ENCODE data around the gene KRTAP4-5.
"Not testable (repeated sequence)": the region's sequence is repeated elsewhere in the genome, so short reads cannot be mapped to it uniquely, and the experiment has no call there.

KRTAP4-5 gene

DNA sequence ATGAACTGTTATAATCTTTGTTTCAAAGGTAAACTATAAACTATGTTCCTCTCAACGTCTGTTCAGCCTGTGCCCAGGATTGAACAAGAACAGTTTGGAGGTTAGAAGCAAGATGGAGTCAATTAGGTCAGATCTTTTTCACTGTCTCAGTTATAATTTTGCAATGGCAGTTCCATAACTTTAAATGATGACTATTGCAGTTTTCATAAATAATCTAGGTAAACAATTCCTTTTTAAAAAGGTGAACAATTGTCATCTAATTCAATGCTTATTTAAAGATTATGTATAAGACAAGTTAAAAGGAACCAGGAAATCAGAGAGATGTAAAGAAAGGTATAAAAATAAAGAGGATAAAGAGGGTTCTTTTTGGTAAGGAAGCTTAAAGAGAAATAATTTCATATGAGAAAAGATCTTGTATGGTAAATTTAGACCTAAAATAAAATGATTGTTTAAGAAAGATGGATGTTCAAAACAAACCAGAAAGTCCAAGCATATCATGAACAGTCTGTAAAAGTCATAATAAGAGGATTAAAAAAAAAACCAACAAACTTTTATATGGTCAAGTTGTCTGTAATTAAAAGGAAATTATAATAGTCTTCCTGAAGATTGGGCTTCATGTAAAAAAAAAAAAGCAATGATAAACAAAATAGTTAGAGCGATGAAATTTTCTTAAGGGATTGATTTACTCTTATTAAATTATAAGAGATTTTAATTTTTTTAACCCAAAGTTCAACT is 38.3 kb downstream of the KRTAP4-5 start:
- Histone ChIP-seq H3K4me3 (no peak overlapping the region), H3K27me3 (ENCODE audit: low read depth) (no peaks in the 10 kb centered on the region), H3K9me3 (no peaks in the 10 kb centered on the region; the same call in 1 of the 2 replicates), H3K4me1 (no peaks in the 10 kb centered on the region), H3K36me3 (replicated peaks) (no peaks in the 10 kb centered on the region)
- in situ Hi-C loops (cut with MboI; ENCODE audit: low sequenced_read_pairs): no loop called here
- DNase-seq (ENCODE audit: low spot score in 2 of 2): no peak

DNA sequence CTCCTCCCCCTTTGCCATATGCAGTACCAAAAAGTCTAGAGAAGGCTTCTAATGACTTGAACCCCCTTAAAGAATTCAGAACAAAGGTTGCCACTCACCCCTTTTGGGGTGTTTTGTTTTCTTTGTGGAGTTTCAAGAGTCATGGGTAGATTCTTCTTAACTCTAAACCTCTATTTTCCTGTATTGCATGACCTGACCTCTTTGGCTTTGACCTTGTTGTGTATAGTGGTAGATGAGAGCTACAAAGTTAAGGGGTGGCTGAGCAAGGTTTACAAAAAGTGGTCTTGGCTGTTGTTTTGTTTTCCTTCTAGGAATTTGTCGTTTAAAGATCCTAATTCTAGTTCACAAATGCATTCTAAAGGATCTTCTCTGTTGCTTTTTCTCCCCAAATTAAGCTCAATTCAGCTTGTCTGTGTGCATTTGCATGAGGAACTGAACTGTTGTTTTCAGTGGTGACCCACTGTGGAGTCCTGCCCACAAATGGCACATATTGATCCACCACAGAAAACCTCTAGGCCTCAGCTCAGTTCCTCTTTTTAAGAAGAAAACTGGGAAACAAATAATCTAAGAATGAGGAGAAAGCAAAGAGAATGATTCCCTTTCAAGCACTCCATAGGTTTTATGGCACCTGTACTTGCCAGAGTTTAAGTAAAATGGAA is 40.8 kb downstream of the KRTAP4-5 start:
- H3K4me3 ChIP-seq; H3K36me3 ChIP-seq (replicated peaks); H3K4me1 ChIP-seq; H3K9me3 ChIP-seq; in situ Hi-C loops (cut with MboI; ENCODE audit: low sequenced_read_pairs); DNase-seq (ENCODE audit: low spot score in 2 of 2); H3K27me3 ChIP-seq (ENCODE audit: low read depth): not testable (repeated sequence)

GRCh38 chr17:41107941-41108450 is 41.6 kb downstream of the KRTAP4-5 start:
- Histone ChIP-seq H3K4me3 (no peak overlapping the region), H3K9me3 (no peaks in the 10 kb centered on the region; the same call in 1 of the 2 replicates), H3K36me3 (replicated peaks) (no peaks in the 10 kb centered on the region), H3K4me1 (no peaks in the 10 kb centered on the region), H3K27me3 (ENCODE audit: low read depth) (no peaks in the 10 kb centered on the region)
- in situ Hi-C loops (cut with MboI; ENCODE audit: low sequenced_read_pairs): no loop called here
- no peak for DNase-seq (ENCODE audit: low spot score in 2 of 2)

DNA sequence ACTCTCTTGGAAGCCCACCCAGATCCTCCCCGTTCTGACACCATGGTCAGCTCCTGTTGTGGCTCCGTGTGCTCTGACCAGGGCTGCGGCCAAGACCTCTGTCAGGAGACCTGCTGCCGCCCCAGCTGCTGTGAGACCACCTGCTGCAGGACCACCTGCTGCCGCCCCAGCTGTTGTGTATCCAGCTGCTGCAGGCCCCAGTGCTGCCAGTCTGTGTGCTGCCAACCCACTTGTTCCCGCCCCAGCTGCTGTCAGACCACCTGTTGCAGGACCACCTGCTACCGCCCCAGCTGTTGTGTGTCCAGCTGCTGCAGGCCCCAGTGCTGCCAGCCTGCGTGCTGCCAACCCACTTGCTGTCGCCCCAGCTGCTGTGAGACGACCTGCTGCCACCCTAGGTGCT is 44.3 kb downstream of the KRTAP4-5 start, which contains the start of gene KRTAP4-9:
Gene KRTAP4-9, plus strand, starts transcription at position 43 of the 400 bp plus-strand sequence. Its CDS starts 0 bp downstream, at position 43.
- H3K27me3 ChIP-seq (ENCODE audit: low read depth); H3K4me3 ChIP-seq; H3K4me1 ChIP-seq; DNase-seq (ENCODE audit: low spot score in 2 of 2); H3K9me3 ChIP-seq; H3K36me3 ChIP-seq (replicated peaks); in situ Hi-C loops (cut with MboI; ENCODE audit: low sequenced_read_pairs): not testable (repeated sequence)

DNA sequence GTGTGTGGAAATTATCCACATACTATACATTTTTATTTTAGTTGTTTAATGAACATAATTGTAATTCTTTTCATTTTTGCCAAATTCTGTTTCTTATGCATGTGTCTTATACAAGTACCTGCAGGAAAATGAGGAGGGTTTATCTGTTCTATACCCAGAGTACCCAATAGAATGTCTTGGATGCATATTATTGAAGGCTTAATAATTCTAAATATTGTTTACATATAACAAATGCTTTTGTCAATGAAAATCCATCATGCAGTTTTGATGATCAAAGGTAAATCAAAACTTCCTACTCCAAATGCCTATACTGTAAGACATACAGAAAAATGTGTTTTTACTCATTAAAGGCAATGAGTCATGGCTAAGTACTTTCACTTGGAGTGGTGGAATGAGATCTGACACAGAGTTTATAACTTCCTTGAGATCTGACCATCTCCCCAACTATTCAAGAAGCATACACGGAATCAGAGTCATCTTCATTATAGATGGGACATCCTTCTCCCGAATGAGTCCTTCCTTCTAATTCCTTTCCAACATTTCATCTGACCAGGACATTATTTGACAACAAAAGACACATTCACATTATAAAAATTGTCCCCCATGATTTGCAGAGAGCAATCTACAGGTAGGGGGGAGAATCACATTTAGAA is 45.1 kb downstream of the KRTAP4-5 start:
- in situ Hi-C loops (cut with MboI; ENCODE audit: low sequenced_read_pairs); DNase-seq (ENCODE audit: low spot score in 2 of 2): not testable (repeated sequence)

DNA sequence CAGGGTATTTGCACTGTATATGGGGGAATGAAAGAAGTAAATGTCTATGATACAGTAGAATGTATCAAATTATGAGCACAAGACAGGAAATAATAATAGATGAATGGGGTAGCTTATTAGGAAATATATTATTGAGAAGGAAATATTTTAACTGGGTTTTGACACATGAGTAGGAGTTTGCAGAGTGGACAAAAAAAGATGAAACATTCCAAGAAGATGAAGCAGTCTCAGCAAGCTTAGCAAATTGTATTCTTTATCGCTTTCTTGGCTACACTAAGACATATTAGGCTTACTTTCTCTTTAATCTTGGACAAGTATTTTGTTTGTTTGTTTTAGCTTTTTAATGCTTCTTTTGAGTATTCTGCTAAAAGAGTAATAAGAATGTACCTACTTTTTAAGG is 45.7 kb downstream of the KRTAP4-5 start:
- in situ Hi-C loops (cut with MboI; ENCODE audit: low sequenced_read_pairs): no loop called here
- H3K4me3 ChIP-seq: no peak overlapping the region
- H3K4me1 ChIP-seq: no peaks in the 10 kb centered on the region
- DNase-seq (ENCODE audit: low spot score in 2 of 2): no peak
- H3K9me3 ChIP-seq: no peaks in the 10 kb centered on the region
- no peaks in the 10 kb centered on the region for H3K36me3 ChIP-seq (replicated peaks)
- no peaks in the 10 kb centered on the region for H3K27me3 ChIP-seq (ENCODE audit: low read depth)

More for the DNA sequence above, 45.1 kb downstream of the KRTAP4-5 start:
- not testable (repeated sequence) for H3K36me3 ChIP-seq (replicated peaks); H3K4me3 ChIP-seq; H3K9me3 ChIP-seq; H3K27me3 ChIP-seq (ENCODE audit: low read depth); H3K4me1 ChIP-seq

GRCh38 chr17:41101586-41102259 is 47.9 kb downstream of the KRTAP4-5 start, which contains the start of gene KRTAP4-16:
Gene KRTAP4-16, minus strand, starts transcription at chr17:41102209. Its CDS starts 0 bp downstream, at chr17:41102209.
- H3K36me3 ChIP-seq (replicated peaks): no peaks in the 10 kb centered on the region
- no peaks in the 10 kb centered on the region for H3K9me3 ChIP-seq
- no peak within 1 kb of the TSS for H3K4me3 ChIP-seq
- DNase-seq (ENCODE audit: low spot score in 2 of 2): no peak
- H3K4me1 ChIP-seq: no peaks in the 10 kb centered on the region
- in situ Hi-C loops (cut with MboI; ENCODE audit: low sequenced_read_pairs): no loop called here
- no peaks in the 10 kb centered on the region for H3K27me3 ChIP-seq (ENCODE audit: low read depth)

GRCh38 chr17:41099682-41100480 is 49.7 kb downstream of the KRTAP4-5 start:
- H3K4me3 ChIP-seq; in situ Hi-C loops (cut with MboI; ENCODE audit: low sequenced_read_pairs); H3K9me3 ChIP-seq; H3K27me3 ChIP-seq (ENCODE audit: low read depth); DNase-seq (ENCODE audit: low spot score in 2 of 2); H3K36me3 ChIP-seq (replicated peaks); H3K4me1 ChIP-seq: not testable (repeated sequence)

Measured in HAP-1 (cell line).